HG03064 (cell line): Measurements from ENCODE around the gene CACNA1I.

ENCODE experiments used
- ATAC-seq: cut with Tn5 transposase; IDR thresholded peaks from one replicate; pipeline ENCODE4 v1.9.1; 2021; ENCODE audit warnings: low read depth; ENCODE audit not compliant: unreplicated experiment

Gene CACNA1I

DNA sequence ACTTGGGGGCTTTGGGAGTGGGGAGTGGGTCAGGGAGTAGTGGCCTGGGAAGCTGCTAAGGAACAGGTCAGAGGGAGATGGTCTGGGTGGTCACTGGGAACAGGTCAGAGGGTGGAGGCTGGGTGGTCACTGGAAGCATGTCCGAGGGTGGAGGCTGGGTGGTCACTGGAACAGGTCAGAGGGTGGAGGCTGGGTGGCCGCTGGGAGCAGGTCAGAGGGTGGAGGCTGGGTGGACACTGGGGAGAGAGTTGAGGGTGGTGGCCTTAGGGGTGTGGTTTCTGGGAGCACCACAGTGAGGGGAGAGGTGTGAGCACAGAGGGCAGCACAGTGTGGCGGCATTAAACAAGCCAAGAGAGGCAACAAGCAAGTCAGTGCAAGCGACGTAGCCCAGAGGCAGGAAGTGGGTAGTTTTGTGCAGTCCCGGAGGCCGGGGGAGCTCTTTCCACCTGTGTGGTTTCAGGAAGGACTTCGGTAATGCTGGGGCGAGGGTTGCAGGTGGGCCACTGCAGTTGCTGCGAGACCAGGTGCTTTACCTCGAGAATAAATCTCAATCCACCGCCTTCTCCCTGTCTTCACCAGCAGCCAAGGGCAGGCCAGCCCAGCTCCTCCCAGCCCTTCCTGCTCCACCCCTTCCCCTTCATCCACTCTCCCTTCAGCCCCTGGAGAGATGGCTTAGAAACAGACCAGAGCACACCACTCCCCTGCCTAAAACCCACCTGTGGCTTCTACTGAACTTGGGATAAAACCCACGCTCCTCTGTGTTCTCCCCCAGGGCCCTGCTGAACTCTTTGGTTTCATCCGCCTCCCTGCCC lies 3.2 kb upstream of the CACNA1I start:
- ATAC-seq, result no peak

GRCh38 chr22:39568278-39568981 lies 2.1 kb upstream of the CACNA1I start:
- ATAC-seq, result no peak

DNA sequence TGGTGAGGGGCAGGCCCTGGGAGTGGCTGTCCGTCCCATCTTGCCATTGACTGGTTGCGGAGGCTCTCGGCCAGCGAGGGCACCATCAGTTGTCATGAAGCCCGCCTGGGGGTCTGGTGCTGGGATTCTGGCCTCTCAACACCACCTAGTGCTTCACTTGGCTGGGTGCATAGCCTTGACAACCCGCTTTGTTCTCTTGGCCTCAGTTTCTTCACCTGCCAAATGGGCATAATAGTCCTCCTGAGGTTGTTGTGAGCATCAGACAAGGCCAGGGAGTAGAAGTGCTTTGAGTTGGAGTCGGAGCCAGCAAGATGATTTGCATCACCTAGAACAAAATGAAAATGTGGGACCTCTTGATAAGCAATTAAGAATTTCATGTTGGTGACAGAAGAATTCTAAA lies 1.5 kb upstream of the CACNA1I start:
- no peak for ATAC-seq

DNA sequence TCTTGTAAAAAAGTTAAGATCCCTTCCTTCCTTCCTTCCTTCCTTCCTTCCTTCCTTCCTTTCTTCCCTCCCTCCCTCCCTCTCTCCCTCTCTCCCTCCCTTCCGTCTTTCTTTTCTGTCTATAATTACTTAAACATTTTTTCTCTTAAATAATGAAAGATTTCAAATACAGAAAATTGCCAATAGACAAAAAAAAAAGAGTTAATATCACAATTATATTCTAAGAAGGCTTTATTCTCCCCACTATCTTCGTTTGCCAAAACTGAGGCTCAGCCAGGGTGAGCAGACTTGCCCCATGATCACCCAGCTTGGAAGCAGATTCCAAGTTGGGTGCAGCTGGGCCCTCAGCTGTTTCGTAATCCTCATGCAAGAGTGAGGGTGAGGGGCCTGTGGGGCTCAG lies 327 bp upstream of the CACNA1I start:
- ATAC-seq, result no peak

- ATAC-seq, result no peak
Observed at GRCh38 chr22:39571538-39571937, 985 bp downstream of the CACNA1I start.

DNA sequence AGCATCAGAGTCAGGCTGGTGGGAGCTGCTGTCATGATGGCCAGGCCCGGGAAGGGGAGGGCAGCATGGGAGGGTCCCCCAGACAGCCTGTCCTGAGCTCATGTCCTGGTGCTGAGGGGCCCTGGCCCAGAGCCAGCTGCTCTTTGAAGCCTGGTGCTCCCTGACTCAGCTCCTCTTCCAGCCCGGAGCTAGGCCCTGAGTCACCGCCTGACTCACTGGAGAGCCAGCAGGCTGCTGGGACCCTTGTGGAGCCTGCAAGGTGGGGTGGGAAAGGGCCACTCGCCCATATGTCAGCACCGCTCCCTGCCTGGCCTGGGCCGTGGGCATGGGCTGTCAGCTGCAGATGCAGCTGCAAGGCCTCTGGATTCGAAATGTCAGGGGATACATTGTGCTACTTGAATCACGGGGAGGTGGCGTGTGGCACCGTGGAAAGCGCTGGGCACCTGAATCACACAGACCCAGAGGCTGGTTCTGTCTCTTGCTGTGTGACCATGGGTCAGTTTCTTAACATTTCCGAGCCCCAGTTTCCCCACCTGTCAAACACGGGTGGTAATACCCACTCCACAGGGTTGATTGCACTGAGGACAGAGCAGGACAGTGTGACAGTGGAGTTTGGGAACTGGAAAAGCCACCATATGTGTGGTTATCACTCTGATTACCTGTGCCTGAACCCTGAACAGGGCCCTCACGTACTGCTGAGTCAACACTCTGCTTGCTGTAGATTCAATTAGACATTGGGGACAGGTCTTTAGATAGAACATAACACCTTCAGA lies 4.4 kb downstream of the CACNA1I start:
- no peak for ATAC-seq

- ATAC-seq, result no peak
Observed at GRCh38 chr22:39575552-39575825, 4.9 kb downstream of the CACNA1I start.

DNA sequence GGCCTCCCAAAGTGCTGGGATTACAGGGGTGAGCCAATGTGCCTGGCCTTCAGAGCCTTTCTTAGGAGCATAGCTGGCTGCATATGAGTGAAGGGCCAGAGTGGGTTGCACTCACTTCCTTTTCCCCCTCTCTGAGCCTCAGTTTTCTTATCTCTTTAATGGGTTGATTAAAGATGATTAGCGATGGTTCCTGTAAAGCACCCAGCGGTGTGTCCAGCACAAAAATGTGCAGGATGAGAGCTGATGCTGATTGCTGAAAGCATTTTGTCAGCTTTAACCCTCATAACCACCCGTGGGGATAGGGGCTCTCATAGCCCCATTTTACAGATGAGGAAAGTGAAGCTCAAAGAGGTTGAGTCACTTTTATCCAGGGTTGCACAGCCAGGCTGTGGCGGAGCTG lies 5.5 kb downstream of the CACNA1I start:
- no peak for ATAC-seq

DNA sequence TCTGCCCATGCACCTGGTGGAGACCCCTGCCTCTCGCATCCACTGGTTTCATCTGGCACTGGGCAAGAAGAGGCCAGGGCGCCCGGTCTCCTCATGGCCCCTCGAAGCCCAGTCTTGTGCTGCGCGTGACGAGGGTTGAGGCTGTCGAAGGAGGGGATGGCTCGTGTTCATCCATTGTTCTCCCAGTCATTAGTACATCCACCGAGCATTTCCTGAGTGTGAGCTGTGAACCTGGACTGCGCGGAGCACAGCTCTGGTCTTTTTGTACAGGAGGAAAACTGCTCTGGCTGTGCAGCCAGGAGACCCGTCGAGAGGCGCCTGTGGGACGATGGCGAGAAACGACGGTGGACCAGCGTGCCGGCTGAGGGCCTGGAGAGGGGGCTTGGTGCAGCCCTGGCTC lies 6.8 kb downstream of the CACNA1I start:
- no peak for ATAC-seq

- ATAC-seq, result no peak
Observed at GRCh38 chr22:39577900-39578299, 7.3 kb downstream of the CACNA1I start.

GRCh38 chr22:39580006-39580441 lies 9.5 kb downstream of the CACNA1I start:
- ATAC-seq, result no peak

DNA sequence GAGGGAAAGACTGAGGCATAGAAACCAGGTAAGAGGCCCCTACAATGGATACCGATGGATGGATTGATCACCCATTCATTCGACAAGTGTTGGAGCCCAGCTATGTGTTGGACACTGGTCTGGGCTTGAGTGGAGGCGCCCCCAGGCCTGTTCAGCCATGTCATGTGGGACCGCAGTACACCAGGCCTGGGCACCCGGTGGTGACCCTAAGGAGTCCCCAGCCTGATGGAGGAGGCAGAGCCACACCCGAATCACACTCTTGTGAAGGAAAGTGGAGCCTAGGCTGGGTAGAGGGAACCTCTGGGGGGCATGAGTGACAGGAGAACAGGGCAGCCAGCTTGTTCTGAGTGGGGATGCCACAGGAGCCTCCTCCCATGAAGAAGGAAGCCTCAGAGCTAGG lies 10.2 kb downstream of the CACNA1I start:
- ATAC-seq, result no peak

GRCh38 chr22:39581303-39581702 lies 10.8 kb downstream of the CACNA1I start:
- ATAC-seq, result no peak

GRCh38 chr22:39583066-39583667 lies 12.6 kb downstream of the CACNA1I start:
- ATAC-seq, result no peak

- no peak for ATAC-seq
Observed at GRCh38 chr22:39589875-39590274, 19.3 kb downstream of the CACNA1I start.

DNA sequence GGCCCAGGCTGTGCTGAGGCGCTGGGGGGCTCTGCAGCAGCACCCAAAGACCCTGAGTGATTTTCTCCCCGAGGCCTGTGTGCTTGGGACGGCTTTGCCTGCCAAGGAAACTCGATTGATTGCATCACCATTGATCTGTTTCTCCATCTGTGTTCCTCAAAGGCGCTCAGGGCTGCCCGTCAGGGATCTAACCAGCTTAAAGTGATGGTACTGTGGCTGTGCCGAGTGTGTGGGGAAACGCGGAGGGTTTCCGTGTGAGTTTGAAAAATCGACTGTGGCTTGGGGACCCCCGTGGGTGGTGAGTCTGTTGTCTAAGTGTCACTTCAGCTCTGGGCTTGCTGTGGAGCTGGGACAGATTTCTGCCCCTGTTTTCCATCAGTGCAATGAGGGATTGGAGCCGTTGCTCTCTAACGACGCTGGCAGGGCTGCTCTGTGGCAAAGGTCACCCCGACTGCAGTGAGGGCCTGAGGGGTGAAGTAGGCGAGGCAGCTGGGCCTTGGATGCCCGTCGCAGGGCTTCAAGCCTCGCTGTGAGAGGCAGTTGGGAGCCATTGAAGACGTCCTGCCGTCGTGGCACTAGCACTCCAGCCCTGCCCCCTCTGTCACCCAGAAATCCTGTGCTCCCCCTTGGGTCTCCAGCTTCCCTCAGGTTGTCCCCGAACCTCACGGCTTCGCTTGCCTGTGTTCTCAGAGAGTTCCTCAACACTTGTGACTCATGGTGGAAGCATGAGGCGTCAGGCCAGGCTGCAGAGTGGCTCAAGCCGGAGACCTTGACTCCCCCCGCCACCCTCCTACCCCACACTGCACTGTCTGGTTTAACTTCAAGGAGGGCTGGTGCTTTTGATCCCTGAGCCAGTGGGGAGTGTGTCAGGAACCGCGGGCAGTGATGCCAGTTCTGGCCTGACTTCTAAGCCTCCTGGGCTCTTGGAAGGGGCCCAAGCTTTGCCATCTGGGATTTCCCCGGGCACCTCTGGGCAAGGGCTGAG lies 21.8 kb downstream of the CACNA1I start:
- no peak for ATAC-seq

DNA sequence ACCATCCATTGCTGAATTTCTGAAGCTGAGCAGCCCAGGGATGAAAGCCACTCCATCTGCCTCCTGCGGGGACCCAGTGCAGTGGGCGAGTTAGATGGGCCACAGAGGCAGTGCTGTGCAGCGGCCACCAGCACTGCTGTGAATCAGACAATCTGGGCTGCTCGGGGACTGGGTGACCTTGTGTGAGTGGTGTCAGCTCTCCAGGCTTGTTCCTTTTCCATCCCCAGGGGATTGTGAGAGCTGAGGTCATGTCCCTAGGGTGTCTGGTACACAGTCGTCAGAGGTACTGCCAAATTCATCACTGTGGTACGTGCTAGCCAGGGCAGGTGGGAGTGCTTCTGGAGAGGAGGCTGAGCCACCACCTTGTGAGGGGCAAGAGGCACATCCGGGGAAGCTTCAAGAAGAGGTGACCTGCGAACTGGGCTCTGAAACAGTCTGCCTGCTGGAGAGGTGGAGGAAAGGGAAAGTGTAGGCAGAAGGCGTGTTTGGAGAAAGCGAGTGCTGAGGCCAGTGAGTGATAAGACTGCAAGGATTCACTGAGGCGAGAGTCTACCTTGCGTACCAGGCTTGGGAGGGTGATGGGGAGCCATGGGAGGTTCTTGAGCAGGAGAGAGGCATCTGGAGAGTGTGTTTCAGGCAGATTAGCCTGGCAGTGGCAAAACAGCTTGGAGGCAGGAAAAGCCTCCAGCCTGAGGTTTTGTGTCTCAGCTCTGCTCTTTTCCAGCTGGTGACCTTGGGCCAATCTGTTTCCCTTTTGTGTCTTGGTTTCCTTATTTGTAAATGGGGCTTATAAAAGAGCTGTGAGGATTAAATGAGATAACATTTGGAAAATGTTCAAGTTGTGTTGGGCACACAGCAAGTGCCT lies 22.7 kb downstream of the CACNA1I start:
- no peak for ATAC-seq

- ATAC-seq, result no peak
Observed at GRCh38 chr22:39593931-39594285, 23.4 kb downstream of the CACNA1I start.

DNA sequence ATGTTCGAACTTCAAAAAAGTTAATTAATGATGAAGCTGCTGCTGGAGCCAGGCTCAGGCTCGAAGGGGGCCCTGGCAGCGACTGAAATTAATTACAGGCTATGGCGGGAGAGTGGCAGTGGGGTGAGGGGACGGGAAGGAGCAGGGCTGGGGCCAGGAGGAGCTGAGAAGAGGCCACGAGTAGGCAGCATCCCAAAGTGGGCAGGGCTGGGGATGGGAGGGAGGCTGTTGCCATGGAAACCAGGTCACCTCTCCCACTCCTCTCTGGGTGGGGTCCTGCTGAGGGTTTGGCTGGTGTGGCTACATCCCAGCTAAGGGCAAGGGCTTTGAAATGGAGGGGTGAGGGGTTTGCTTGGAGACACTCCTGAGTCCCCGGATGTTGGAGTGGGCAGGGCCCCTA lies 23.9 kb downstream of the CACNA1I start:
- ATAC-seq, result no peak
